HEK293 (cell line): ENCODE data around the gene MYRIP.

Source experiments
- CTCF ChIA-PET: fragments of 350-600 bp; formaldehyde crosslinking; extraction: SDS; loops from one replicate; lab custom pipeline; 2021; ENCODE audit warnings: antibody characterized with exemption; lab: Yijun Ruan, JAX
- POLR2A ChIA-PET: fragments of 300-600 bp; formaldehyde crosslinking; extraction: SDS; loops from one replicate; lab custom pipeline; 2020; ENCODE audit warnings: antibody characterized with exemption, inconsistent platforms; lab: Yijun Ruan, JAX
- H3K27ac ChIP-seq: fragments of 200-500 bp; sonication (Bioruptor generic); 2 replicates; pipeline ENCODE4 v1.5.1; 2014; ENCODE audit warnings: low read depth, low read length, control low read depth, inconsistent platforms; ENCODE audit errors: extremely low read depth
- H3K36me3 ChIP-seq, 2 experiments: fragments of 200-500 bp in 1 of 2; sonication (Bioruptor generic) in 1 of 2; 1 replicate in 1 of 2; 2 replicates in 1 of 2; pipeline ENCODE4 v1.5.1; 2014 to 2017; ENCODE audit warnings: inconsistent platforms in 2 of 2, low read length in 2 of 2; ENCODE audit not compliant: control insufficient read depth in 2 of 2, insufficient read depth in 1 of 2
- H3K4me1 ChIP-seq: fragments of 200-500 bp; sonication (Bioruptor generic); 2 replicates; pipeline ENCODE4 v1.5.1; 2014; ENCODE audit warnings: mild to moderate bottlenecking, low read length, inconsistent platforms; ENCODE audit not compliant: control insufficient read depth, insufficient read depth
- H3K4me3 ChIP-seq: 2 replicates; pipeline ENCODE4 v1.5.1; 2011; ENCODE audit warnings: low read depth, mild to moderate bottlenecking, control low read depth, low read length, moderate library complexity
- H3K9me3 ChIP-seq: fragments of 200-500 bp; sonication (Bioruptor generic); 2 replicates; pipeline ENCODE4 v1.5.1; 2014; ENCODE audit warnings: low read depth, low read length, inconsistent platforms; ENCODE audit not compliant: control insufficient read depth, insufficient read depth
- INSM2 ChIP-seq: fragments of 450-650 bp; formaldehyde crosslinking; IDR thresholded peaks from 2 replicates; pipeline ENCODE4 v1.5.1; 2016; ENCODE audit warnings: missing biosample characterization, missing genetic modification characterization
- KLF16 ChIP-seq: fragments of 450-650 bp; formaldehyde crosslinking; IDR thresholded peaks from 2 replicates; pipeline ENCODE4 v1.5.1; 2017; ENCODE audit warnings: missing biosample characterization, missing genetic modification characterization
- KLF8 ChIP-seq: fragments of 450-650 bp; formaldehyde crosslinking; IDR thresholded peaks from 2 replicates; pipeline ENCODE4 v1.5.1; 2016; ENCODE audit warnings: missing biosample characterization, missing genetic modification characterization
- OSR2 ChIP-seq: fragments of 450-650 bp; formaldehyde crosslinking; IDR thresholded peaks from 2 replicates; pipeline ENCODE4 v1.5.1; 2016; ENCODE audit warnings: missing biosample characterization, missing genetic modification characterization
- PRDM10 ChIP-seq: fragments of 450-650 bp; formaldehyde crosslinking; IDR thresholded peaks from 2 replicates; pipeline ENCODE4 v1.5.1; 2016; ENCODE audit warnings: missing biosample characterization, missing genetic modification characterization
- ZBTB17 ChIP-seq: fragments of 450-650 bp; formaldehyde crosslinking; IDR thresholded peaks from 2 replicates; pipeline ENCODE4 v1.5.1; 2016; ENCODE audit warnings: missing biosample characterization, missing genetic modification characterization
- ZBTB44 ChIP-seq: fragments of 450-650 bp; IDR thresholded peaks from 2 replicates; pipeline ENCODE4 v1.5.1; 2018; ENCODE audit warnings: missing biosample characterization, mild to moderate bottlenecking, missing genetic modification characterization
- ZBTB6 ChIP-seq: fragments of 450-650 bp; formaldehyde crosslinking; IDR thresholded peaks from 2 replicates; pipeline ENCODE4 v1.5.1; 2017; ENCODE audit warnings: missing biosample characterization, missing genetic modification characterization
- ZBTB7A ChIP-seq: fragments of 450-650 bp; formaldehyde crosslinking; IDR thresholded peaks from 2 replicates; pipeline ENCODE4 v1.5.1; 2016; ENCODE audit warnings: low read depth, missing biosample characterization, missing genetic modification characterization
- ZNF18 ChIP-seq: fragments of 450-650 bp; formaldehyde crosslinking; IDR thresholded peaks from 2 replicates; pipeline ENCODE4 v1.5.1; 2016; ENCODE audit warnings: missing biosample characterization, missing genetic modification characterization
- ZNF280C ChIP-seq: fragments of 450-650 bp; formaldehyde crosslinking; IDR thresholded peaks from 2 replicates; pipeline ENCODE4 v1.5.1; 2016; ENCODE audit warnings: missing biosample characterization, missing genetic modification characterization
- ZNF341 ChIP-seq: fragments of 450-650 bp; formaldehyde crosslinking; IDR thresholded peaks from 2 replicates; pipeline ENCODE4; 2016; ENCODE audit warnings: low read depth, missing biosample characterization, missing genetic modification characterization
- ZNF37A ChIP-seq: fragments of 450-650 bp; IDR thresholded peaks from 2 replicates; pipeline ENCODE4 v1.5.1; 2018; ENCODE audit warnings: missing biosample characterization, missing genetic modification characterization
- ZNF548 ChIP-seq: fragments of 450-650 bp; formaldehyde crosslinking; IDR thresholded peaks from 2 replicates; pipeline ENCODE4 v1.5.1; 2016; ENCODE audit warnings: missing biosample characterization, missing genetic modification characterization
- ZNF639 ChIP-seq: fragments of 450-650 bp; formaldehyde crosslinking; IDR thresholded peaks from 2 replicates; pipeline ENCODE4 v1.5.1; 2016; ENCODE audit warnings: missing biosample characterization, missing genetic modification characterization
- ZNF658 ChIP-seq: fragments of 450-650 bp; formaldehyde crosslinking; IDR thresholded peaks from 2 replicates; pipeline ENCODE4; 2016; ENCODE audit warnings: missing biosample characterization, missing genetic modification characterization
- ZNF692 ChIP-seq: fragments of 450-650 bp; formaldehyde crosslinking; IDR thresholded peaks from 2 replicates; pipeline ENCODE4 v1.5.1; 2016; ENCODE audit warnings: missing biosample characterization, missing genetic modification characterization
- ZNF707 ChIP-seq: fragments of 450-650 bp; formaldehyde crosslinking; IDR thresholded peaks from 2 replicates; pipeline ENCODE4 v1.5.1; 2016; ENCODE audit warnings: missing biosample characterization, missing genetic modification characterization
- ZSCAN30 ChIP-seq: fragments of 450-650 bp; IDR thresholded peaks from 2 replicates; pipeline ENCODE4 v1.5.1; 2018; ENCODE audit warnings: missing biosample characterization, mild to moderate bottlenecking, missing genetic modification characterization, moderate library complexity
- ZSCAN4 ChIP-seq: fragments of 450-650 bp; formaldehyde crosslinking; IDR thresholded peaks from 2 replicates; pipeline ENCODE4 v1.5.1; 2017; ENCODE audit warnings: missing biosample characterization, missing genetic modification characterization

The MYRIP gene

GRCh38 chr3:39982665-39983357 is 173.4 kb downstream of the MYRIP start (continued):
- no peak for TF ChIP-seq ZNF548 (tag by site-specific recombination)
- TF ChIP-seq ZNF341, result no peak
- TF ChIP-seq KLF8 (tag by site-specific recombination), result no peak
- TF ChIP-seq ZBTB17 (tag by site-specific recombination), result no peak
- TF ChIP-seq ZNF280C (tag by site-specific recombination), result no peak
- no peak for TF ChIP-seq ZBTB7A
- no peak for TF ChIP-seq PRDM10 (tag by site-specific recombination)
- no peak for TF ChIP-seq ZNF658 (tag by site-specific recombination)
- no peak for TF ChIP-seq ZNF639
- TF ChIP-seq ZNF707, result no peak
- no peak for TF ChIP-seq INSM2

- ChIA-PET POLR2A (no interaction called here), CTCF (interaction anchor here (0.6 to 2.3 kb wide), 6 partner anchors 13 to 450 kb away, joined by 3 to 11 read pairs (median 4); no protein-coding TSS in a partner anchor)
- H3K36me3 ChIP-seq, result no peaks in the 10 kb centered on the region
- H3K4me1 ChIP-seq, result no peaks in the 10 kb centered on the region
- H3K4me3 ChIP-seq, result no peak overlapping the region
- no peak overlapping the region for H3K27ac ChIP-seq
- H3K9me3 ChIP-seq, result no peaks in the 10 kb centered on the region
- no peak for TF ChIP-seq ZBTB44
- TF ChIP-seq KLF16, result no peak
- TF ChIP-seq ZNF692 (tag by site-specific recombination), result no peak
- no peak for TF ChIP-seq ZBTB6 (tag by site-specific recombination)
- no peak for TF ChIP-seq ZSCAN4 (tag by site-specific recombination)
- TF ChIP-seq ZSCAN30 (tag by site-specific recombination), result no peak
- no peak for TF ChIP-seq ZNF18 (tag by site-specific recombination)
- TF ChIP-seq OSR2, result no peak
- no peak for TF ChIP-seq ZNF37A
Measured at GRCh38 chr3:39989746-39990145, 180.3 kb downstream of the MYRIP start.
